Activated T-helper 17 cell treated with anti-CD3 and anti-CD28 coated beads, Interleukin-2, amount 50 U/mL, for 72 hours (primary cell): Measurements from ENCODE around the gene WDR74. TPM values are rescaled to one million over a fixed set of nuclear protein-coding genes. Genes with fewer than 3 reads are reported as not detected.
"Not testable (repeated sequence)": the region's sequence is repeated elsewhere in the genome, so short reads cannot be mapped to it uniquely, and the experiment has no call there.

Experiments used
- ATAC-seq: fragments of 150-1000 bp; cut with Tn5 transposase; replicated peaks from 2 replicates; pipeline ENCODE4 v1.10.0; 2021; ENCODE audit warnings: mild to moderate bottlenecking, moderate library complexity
- H3K27ac Mint-ChIP-seq: one replicate; pipeline ENCODE4 v1.8.0; 2022; ENCODE audit warnings: mixed read lengths
- H3K27me3 Mint-ChIP-seq: one replicate; pipeline ENCODE4 v1.8.0; 2022; ENCODE audit warnings: mixed read lengths
- H3K36me3 Mint-ChIP-seq: one replicate; pipeline ENCODE4 v1.8.0; 2022; ENCODE audit warnings: low read depth, mild to moderate bottlenecking, mixed read lengths
- H3K4me1 Mint-ChIP-seq: one replicate; pipeline ENCODE4 v1.8.0; 2022; ENCODE audit warnings: mixed read lengths
- H3K4me3 Mint-ChIP-seq: one replicate; pipeline ENCODE4 v1.8.0; 2022; ENCODE audit warnings: mild to moderate bottlenecking, mixed read lengths
- H3K9me3 Mint-ChIP-seq: one replicate; pipeline ENCODE4 v1.8.0; 2022; ENCODE audit warnings: mixed read lengths
- total RNA-seq, 2 donors: library from RNA; stranded (reverse); gene quantifications; one replicate each; pipeline ENCODE4 v1.2.3, GENCODE V29; 2022

The WDR74 gene
- total RNA-seq, 2 donors from 2014 or later, result 70.3 to 104 TPM

DNA sequence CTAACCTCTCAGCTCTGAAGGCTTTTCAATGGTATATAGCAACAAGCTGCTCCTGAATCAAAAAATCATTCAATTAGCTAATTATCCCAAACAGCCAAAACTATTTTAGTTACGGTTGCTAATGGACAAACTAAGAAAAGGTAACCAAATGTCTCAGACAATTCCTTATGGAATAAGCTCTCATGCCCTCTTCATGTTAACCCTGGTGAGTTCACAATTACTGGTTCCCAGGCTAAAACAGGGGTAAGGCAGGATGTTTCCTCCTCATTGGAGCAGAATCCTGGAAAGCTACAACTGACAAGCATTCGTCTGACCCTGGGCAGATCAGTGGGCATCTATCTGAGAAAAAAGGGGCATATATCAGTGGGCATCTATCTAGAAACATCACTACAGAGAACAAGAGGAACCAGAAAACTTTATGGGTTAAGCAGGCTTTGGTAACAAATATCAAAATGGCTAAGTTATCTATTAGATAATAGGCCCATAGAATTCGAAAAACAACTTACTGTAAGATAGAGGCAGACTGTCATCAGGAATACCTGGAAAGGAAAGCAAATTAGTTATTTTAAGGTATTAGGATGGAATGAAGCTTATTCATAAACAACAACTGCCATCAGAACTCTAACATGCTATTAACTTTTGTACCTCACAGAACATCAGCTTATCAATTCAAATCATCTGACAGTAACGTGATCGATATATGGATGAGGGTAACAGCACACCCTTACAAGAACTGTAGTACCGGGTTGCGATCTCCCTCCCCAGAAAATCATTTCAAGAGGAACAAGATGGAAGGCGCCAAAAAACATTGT is 14.8 kb upstream of the WDR74 start:
- Mint-ChIP-seq H3K27me3 (no peaks in the 10 kb centered on the region), H3K36me3 (peaks cover 78% of the 10 kb centered on the region), H3K4me1 (peaks cover 28% of the 10 kb centered on the region), H3K4me3 (peak overlapping the region; percentile 98), H3K27ac (peak overlapping the region; percentile 96), H3K9me3 (no peaks in the 10 kb centered on the region)
- ATAC-seq, result no peak

DNA sequence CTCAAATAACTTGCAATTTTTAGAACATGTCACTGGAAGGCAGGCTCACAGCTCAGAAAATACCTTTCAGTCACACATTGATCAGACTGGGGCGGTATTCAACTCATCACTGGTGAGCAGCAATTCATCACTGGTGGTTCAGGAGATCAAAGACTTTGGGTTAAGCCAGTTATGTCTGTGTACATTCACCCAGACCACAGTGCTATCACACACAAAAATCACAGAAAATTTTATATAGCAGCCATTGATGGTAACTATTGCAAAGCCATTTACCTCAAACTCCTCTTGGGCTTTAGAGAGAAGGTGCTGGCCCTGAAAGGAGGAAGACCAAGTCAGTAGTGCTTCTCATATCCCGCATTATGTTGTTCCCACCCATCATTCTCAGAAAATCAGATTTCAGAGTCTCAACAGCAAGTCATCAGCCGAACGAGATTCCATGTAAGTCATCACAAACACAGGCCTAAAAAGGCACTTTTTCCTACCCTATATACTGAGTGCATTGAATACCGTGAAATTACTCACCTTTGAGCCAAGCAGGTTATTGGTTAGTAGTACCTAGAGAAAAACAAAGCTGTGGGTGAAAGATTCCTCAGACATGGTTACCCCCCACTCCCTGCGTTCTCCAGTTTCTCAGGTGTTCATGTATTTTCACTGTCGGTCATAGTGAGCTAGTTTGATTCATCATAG is 14.0 kb upstream of the WDR74 start:
- Mint-ChIP-seq H3K27ac (peak overlapping the region; percentile 96), H3K9me3 (no peaks in the 10 kb centered on the region), H3K4me3 (peak overlapping the region; percentile 98), H3K4me1 (peaks cover 28% of the 10 kb centered on the region), H3K36me3 (peaks cover 78% of the 10 kb centered on the region), H3K27me3 (no peaks in the 10 kb centered on the region)
- ATAC-seq, result peak; percentile 66

DNA sequence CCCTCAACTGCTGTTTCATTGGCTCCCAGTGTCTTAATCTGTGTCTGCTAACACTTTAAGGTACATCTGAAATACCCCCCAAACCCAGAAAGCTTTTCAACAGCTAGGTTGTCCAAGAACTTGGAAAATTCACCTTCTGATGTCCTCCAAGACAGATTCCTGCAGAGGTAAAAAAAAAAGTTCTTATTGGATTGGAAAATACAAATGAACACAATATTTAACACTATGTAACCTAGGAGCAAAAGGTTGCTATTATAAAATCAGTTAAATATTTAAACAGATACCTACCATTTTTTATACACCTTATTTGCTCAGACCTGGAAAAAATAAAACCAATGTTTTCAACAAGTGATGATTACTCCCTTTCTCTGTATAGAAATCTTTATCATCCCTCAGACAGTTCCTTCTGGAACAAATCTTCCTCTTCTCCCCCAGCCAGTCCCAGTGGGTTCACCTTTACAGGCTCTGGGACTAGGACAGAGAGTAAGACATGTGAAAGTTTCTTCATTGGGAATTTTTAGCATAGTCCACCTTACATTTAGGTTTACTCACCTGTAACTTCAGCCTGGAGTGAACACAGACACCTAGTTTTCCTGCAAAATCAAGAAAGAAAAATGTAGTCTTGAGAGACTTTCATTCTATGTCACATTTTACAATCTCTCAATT is 13.3 kb upstream of the WDR74 start:
- Mint-ChIP-seq H3K36me3 (peaks cover 77% of the 10 kb centered on the region), H3K4me3 (peak overlapping the region; percentile 98), H3K27me3 (no peaks in the 10 kb centered on the region), H3K27ac (peak overlapping the region; percentile 96), H3K9me3 (no peaks in the 10 kb centered on the region), H3K4me1 (peaks cover 24% of the 10 kb centered on the region)
- ATAC-seq, result no peak

DNA sequence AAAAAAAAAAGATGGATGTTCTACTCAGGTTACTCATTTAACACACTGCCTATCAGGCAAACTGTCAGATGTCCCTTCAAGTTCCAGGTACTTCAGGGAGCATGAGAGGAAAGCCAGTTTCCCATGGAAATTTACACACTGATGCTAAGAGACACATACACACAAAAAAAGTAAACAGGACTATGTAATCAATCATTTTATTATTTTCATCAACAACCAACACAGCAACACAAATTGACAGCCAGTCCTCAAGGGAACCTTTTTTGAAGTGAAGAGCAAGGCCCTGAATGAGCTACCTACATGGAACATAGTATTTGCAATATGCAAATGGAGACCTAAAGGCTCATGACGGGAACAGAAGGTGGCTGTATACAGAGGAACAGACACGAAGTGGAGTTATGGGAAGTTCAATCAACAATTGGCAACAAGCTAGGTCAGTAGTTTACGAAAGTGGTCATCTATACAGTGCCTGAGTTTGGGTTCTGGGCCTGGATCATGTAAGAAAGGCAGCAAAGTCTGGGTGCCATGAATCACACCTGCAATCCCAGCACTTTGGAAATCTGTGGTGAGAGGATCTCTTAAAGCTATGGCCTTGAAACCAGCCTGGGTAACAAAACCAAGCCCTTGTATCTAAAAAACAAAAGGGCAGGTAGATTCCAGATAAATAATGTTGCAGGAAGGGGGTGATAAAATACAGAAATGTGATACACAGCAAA is 12.6 kb upstream of the WDR74 start:
- Mint-ChIP-seq H3K4me3 (peak overlapping the region; percentile 98), H3K36me3 (peaks cover 70% of the 10 kb centered on the region), H3K4me1 (peaks cover 22% of the 10 kb centered on the region), H3K27ac (peak overlapping the region; percentile 71), H3K27me3 (no peaks in the 10 kb centered on the region), H3K9me3 (no peaks in the 10 kb centered on the region)
- no peak for ATAC-seq

DNA sequence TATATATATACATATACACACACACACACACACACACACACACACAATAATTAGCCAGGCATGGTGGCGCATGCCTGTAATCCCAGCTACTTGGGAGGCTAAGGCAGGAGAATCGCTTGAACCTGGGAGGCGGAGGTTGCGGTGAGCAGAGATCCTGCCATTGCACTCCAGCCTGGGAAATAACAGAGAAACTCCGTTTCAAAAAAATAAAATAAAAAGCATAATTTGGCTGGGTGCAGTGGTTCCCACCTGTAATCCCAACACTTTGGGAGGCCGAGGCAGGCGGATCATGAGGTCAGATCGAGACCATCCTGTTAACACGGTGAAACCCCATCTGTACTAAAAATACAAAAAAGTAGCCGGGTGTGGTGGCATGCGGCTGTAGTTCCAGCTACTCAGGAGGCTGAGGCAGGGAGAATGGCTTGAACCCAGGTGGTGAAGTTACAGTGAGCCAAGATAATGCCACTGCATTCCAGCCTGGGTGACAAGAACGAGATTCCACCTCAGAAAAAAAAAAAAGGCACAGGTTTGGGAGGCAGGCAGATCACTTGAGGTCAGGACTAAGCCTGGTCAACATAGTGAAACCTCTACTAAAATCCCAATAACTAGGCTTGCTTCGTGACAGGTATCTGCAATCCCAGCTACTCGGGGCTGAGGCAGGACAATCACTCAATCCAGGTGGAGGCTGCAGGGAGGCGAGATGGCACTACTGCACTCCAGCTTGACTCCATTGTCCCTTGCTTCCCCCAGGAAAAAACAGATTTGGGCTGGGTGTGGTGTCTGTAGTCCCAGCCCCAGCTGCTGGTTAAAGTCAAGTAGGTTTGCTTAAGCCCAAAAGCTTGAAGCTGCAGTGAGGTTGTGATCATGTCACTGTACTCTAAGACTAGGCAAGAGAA is 11.8 kb upstream of the WDR74 start:
- peaks cover 64% of the 10 kb centered on the region for H3K36me3 Mint-ChIP-seq
- ATAC-seq, result no peak
- peak overlapping the region; percentile 98 for H3K4me3 Mint-ChIP-seq
- no peaks in the 10 kb centered on the region for H3K27me3 Mint-ChIP-seq
- H3K27ac Mint-ChIP-seq, result peak overlapping the region; percentile 71
- peaks cover 22% of the 10 kb centered on the region for H3K4me1 Mint-ChIP-seq
- H3K9me3 Mint-ChIP-seq, result no peaks in the 10 kb centered on the region

DNA sequence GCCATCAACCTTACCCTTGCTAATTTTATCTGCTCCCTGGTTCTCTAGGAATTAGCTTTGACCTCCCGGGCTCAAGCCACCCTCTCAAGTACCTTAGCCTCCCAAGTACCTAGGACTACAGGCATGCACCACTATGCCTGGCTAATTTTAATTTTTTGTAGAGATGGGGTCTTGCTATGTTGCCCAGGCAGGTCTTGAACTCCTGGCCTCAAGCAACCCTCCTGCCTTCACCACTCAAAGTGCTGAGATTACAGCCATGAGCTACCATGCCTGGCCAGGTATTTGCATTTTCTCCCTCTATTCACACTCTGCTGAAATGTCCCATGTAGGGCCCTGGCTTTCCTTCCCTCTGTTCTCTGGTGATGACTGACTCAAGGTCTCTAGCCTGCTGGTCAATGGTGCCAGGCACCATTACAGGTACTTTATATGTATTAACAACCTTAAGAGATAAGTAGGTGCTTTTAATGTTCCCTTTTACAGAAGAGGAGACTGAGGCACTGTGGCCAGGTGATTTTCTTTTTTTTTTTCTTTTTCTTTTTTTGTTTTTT is 8.5 kb upstream of the WDR74 start:
- H3K4me1 Mint-ChIP-seq, result peaks cover 10% of the 10 kb centered on the region
- peaks cover 31% of the 10 kb centered on the region for H3K36me3 Mint-ChIP-seq
- no peak overlapping the region for H3K4me3 Mint-ChIP-seq
- H3K9me3 Mint-ChIP-seq, result no peaks in the 10 kb centered on the region
- no peaks in the 10 kb centered on the region for H3K27me3 Mint-ChIP-seq
- no peak for ATAC-seq
- no peak overlapping the region for H3K27ac Mint-ChIP-seq

DNA sequence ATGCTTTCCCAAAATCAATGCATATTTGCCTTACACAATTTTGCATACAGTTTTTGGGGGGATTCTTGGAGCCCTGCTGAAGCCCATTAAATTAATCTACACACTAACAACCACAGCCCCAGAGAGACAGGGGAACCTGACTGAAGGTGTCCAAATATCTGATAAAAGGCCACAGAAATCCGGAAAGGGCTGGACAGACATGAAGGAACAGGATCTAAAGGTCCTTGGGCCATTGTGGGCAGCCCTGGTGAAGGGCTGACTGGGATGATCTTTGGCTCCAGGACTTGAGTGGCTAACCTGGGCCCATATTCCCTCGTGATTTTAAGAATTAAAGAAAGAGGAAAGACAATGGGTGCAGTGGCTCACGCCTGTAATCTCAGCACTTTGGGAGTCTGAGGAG is 6.8 kb upstream of the WDR74 start:
- no peak overlapping the region for H3K27ac Mint-ChIP-seq
- peaks cover 14% of the 10 kb centered on the region for H3K36me3 Mint-ChIP-seq
- H3K4me1 Mint-ChIP-seq, result no peaks in the 10 kb centered on the region
- no peak overlapping the region for H3K4me3 Mint-ChIP-seq
- H3K27me3 Mint-ChIP-seq, result no peaks in the 10 kb centered on the region
- H3K9me3 Mint-ChIP-seq, result no peaks in the 10 kb centered on the region
- no peak for ATAC-seq

DNA sequence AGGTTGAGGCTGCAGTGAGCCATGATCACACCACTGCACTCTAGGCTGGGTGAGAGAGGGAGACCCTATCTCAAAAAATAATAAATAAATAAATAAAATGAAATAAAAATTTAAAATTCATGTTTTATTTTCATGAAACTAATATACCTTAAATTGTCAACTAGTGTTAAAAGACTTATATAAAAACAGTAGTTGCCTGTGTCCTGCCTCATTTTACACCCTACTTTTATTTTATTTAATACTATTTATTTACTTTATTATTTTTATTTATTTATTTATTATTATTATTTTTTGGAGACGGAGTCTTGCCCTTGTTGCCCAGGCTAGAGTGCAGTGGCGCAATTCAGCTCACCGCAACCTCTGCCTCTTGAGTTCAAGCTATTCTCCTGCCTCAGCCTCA is 4.8 kb upstream of the WDR74 start:
- ATAC-seq, result no peak
- H3K27me3 Mint-ChIP-seq, result no peaks in the 10 kb centered on the region
- no peaks in the 10 kb centered on the region for H3K36me3 Mint-ChIP-seq
- peaks cover 11% of the 10 kb centered on the region for H3K4me1 Mint-ChIP-seq
- no peaks in the 10 kb centered on the region for H3K9me3 Mint-ChIP-seq
- no peak overlapping the region for H3K27ac Mint-ChIP-seq
- no peak overlapping the region for H3K4me3 Mint-ChIP-seq

DNA sequence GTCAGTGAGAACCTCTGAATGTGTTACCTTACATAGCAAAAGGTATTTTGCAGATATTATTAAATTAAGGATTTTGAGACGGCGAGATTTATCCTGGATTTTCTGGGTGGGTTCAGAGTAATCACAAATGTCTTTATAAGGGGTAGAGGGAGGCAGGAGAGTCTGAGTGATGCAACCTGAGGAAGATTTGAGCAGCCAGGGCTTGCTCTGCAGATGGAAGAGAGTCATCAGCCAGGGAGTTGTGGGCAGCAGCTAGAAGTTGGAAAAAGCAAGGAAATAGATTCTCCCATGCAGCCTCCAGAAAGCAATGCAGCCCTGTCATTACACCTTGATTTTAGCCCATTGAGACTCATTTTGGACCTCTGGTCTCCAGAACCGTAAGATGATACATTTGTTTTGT is 4.1 kb upstream of the WDR74 start:
- no peaks in the 10 kb centered on the region for H3K27me3 Mint-ChIP-seq
- H3K36me3 Mint-ChIP-seq, result no peaks in the 10 kb centered on the region
- peaks cover 11% of the 10 kb centered on the region for H3K4me1 Mint-ChIP-seq
- H3K4me3 Mint-ChIP-seq, result no peak overlapping the region
- no peak overlapping the region for H3K27ac Mint-ChIP-seq
- ATAC-seq, result no peak
- H3K9me3 Mint-ChIP-seq, result no peaks in the 10 kb centered on the region

DNA sequence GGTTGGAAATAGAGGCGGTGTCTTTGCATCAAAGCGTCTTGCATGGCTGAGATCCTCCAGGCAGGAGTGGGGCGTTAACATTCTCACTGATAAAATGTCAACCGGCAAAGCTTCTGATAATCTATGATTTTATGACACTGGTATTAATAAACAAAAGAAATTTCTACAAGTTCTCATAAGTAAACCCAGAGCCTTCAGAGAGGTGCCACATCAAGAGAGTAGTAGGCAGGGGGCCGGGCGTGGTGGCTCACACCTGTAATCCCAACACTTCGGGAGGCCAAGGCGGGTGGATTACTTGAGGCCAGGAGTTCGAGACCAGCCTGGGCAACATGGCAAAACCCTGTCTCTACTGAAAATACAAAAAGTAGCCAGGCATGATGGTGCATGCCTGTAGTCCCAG is 3.5 kb upstream of the WDR74 start:
- H3K36me3 Mint-ChIP-seq, H3K27me3 Mint-ChIP-seq, H3K27ac Mint-ChIP-seq, H3K9me3 Mint-ChIP-seq, H3K4me3 Mint-ChIP-seq, ATAC-seq: not testable (repeated sequence)
- peaks cover 11% of the 10 kb centered on the region for H3K4me1 Mint-ChIP-seq

DNA sequence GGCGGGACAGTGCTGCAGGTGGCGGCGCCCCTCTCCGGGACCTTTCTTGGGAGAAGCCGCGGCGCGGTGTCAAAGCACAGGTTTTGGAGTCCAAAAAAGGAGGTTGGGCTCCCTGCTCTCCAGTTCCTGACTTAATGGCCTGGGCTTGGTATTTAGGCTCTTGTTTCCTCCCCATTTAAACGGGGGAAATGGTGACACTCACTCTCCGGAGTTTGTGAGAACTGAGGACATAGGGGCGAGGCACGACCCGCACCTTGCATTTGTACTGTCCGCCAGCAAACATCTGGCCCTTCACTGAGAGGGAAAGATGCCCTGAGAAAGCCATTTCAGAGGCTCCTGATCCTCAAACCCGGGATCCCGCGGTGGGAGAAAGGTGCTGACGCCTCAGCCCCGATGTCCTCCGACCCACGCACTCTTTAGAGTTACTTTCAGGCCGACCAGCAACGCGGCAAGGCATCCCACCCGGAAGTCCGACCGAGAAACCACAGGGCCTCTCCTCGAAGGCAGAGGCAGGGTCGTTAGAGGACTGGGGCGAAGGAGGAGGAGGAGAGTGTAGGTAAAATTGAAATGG is 2.9 kb upstream of the WDR74 start:
- H3K27ac Mint-ChIP-seq, result no peak overlapping the region
- H3K4me3 Mint-ChIP-seq, result no peak overlapping the region
- no peak for ATAC-seq
- H3K4me1 Mint-ChIP-seq, result peaks cover 17% of the 10 kb centered on the region
- H3K36me3 Mint-ChIP-seq, result peaks cover 7% of the 10 kb centered on the region
- no peaks in the 10 kb centered on the region for H3K9me3 Mint-ChIP-seq
- H3K27me3 Mint-ChIP-seq, result no peaks in the 10 kb centered on the region

DNA sequence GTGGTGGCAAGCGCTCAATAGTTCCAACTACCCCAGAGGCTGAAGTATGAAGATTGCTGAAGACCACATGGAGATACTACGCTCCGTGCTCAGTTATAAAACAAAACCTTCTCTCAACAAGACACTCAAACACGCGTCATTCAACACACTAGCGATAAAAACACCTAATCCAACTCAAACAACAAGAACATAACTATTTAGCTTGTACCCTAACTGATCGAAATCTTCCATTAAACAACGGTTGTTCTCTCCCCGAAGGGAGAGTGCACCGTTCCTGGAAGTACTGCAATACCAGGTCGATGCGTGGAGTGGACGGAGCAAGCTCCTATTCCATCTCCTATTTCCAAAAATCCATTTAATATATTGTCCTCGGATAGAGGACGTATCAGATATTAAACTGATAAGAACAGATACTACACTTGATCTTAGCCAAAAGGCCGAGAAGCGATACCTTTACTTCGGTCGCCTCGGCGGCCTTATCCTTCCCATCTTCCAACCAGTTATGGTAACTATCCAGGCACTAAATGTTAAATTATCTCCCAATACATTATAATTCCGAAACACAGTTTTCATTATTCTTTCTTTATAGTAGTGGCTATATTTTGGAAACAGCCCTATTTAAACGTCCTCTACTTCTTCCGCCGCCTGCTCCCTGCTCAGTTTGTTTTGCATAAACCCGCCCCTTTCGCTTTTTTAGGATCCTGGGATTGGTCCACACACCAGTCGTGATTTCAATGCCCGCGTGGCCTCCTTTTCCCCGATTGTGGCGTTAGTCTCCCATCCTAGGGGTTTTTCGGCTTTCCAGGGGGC is 2.2 kb upstream of the WDR74 start:
- H3K27ac Mint-ChIP-seq, result no peak overlapping the region
- no peaks in the 10 kb centered on the region for H3K27me3 Mint-ChIP-seq
- H3K4me1 Mint-ChIP-seq, result peaks cover 18% of the 10 kb centered on the region
- H3K4me3 Mint-ChIP-seq, result no peak overlapping the region
- peaks cover 14% of the 10 kb centered on the region for H3K36me3 Mint-ChIP-seq
- no peaks in the 10 kb centered on the region for H3K9me3 Mint-ChIP-seq
- ATAC-seq, result peak; percentile 70
